Measurements from ENCODE around the gene ANKRD53.

ANKRD53 gene

DNA sequence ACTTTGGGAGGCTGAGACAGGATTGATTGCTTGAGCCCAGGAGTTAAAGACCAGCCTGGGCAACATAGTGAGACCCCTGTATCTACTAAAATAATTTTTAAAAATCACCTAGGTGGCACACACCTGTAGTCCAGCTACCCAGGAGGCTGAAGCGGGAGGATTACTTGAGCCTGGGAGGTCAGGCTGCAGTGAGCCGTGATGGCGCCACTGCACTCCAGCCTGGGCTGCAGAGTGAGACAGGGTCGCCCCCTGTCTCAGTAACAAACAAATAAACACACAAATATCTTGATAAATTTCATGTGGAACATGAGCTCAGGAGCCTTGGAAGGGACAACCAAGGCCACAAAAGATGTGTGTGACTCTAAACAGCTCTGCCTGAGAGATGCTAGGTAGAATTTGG lies 11.7 kb upstream of the ANKRD53 start:
- ChIA-PET POLR2A (interaction anchor here (0.9 kb wide), 1 partner anchor 18 kb away, joined by 3 read pairs; no protein-coding TSS in a partner anchor), CTCF (interaction anchor here (0.7 kb wide), 1 partner anchor 164 kb away, joined by 5 read pairs; no protein-coding TSS in a partner anchor)
- no peak for TF ChIP-seq ARNT (IDR thresholded peaks at IDR 0.05)
- no peak for TF ChIP-seq LEF1 (IDR thresholded peaks at IDR 0.05; ENCODE audit: borderline replicate concordance)
- TF ChIP-seq ZNF384 (IDR thresholded peaks at IDR 0.05): no peak
- no peak for TF ChIP-seq SP1 (IDR thresholded peaks at IDR 0.05)
- no peak for TF ChIP-seq FOXM1 (IDR thresholded peaks at IDR 0.05; ENCODE audit: borderline replicate concordance)
- no peak for TF ChIP-seq HDGF (IDR thresholded peaks at IDR 0.05; ENCODE audit: borderline replicate concordance)
- TF ChIP-seq FOXA1 (IDR thresholded peaks at IDR 0.05): no peak
- no peak for TF ChIP-seq SUZ12 (IDR thresholded peaks at IDR 0.05)
- no peak for TF ChIP-seq ELF4 (IDR thresholded peaks at IDR 0.05)
- TF ChIP-seq L3MBTL2 (conservative IDR thresholded peaks at IDR 0.05): no peak
- no peak for TF ChIP-seq FOXK2 (IDR thresholded peaks at IDR 0.05)
- TF ChIP-seq TARDBP (IDR thresholded peaks at IDR 0.05): no peak
- TF ChIP-seq, protein P1, sequence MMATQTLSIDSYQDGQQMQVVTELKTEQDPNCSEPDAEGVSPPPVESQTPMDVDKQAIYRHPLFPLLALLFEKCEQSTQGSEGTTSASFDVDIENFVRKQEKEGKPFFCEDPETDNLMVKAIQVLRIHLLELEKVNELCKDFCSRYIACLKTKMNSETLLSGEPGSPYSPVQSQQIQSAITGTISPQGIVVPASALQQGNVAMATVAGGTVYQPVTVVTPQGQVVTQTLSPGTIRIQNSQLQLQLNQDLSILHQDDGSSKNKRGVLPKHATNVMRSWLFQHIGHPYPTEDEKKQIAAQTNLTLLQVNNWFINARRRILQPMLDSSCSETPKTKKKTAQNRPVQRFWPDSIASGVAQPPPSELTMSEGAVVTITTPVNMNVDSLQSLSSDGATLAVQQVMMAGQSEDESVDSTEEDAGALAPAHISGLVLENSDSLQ (IDR thresholded peaks at IDR 0.05): no peak
- no peak for TF ChIP-seq BHLHE40 (IDR thresholded peaks at IDR 0.05; ENCODE audit: borderline replicate concordance)
- TF ChIP-seq NFRKB (IDR thresholded peaks at IDR 0.05): no peak
- no peak for TF ChIP-seq CTBP1 (IDR thresholded peaks at IDR 0.05; ENCODE audit: borderline replicate concordance)
- no peak for DNase-seq (ENCODE audit: extremely low spot score)

DNA sequence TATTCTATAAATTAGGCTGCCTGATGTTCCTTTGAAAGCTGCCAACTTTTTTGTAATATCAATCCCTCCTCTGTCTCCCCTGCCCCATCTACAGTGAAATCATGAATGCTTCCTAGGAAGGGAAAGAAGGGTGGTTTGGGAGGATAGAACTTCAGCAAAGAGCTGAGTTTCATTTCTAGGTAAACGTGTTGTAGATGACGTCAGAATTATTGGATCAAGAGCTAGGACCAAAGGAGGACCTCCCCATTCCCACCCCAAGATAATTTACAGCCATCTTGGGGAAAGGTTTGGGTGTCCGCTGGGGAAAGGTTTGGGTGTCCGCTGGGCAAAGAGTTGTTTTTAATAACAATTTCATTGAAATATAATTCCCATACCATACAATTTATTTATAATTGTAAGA lies 11.2 kb upstream of the ANKRD53 start:
- TF ChIP-seq SP1 (IDR thresholded peaks at IDR 0.05) (no peak), FOXM1 (IDR thresholded peaks at IDR 0.05; ENCODE audit: borderline replicate concordance) (no peak), ZNF384 (IDR thresholded peaks at IDR 0.05) (no peak), CTBP1 (IDR thresholded peaks at IDR 0.05; ENCODE audit: borderline replicate concordance) (no peak), FOXK2 (IDR thresholded peaks at IDR 0.05) (no peak), TARDBP (IDR thresholded peaks at IDR 0.05) (no peak), NFRKB (IDR thresholded peaks at IDR 0.05) (no peak), FOXA1 (IDR thresholded peaks at IDR 0.05) (no peak), SUZ12 (IDR thresholded peaks at IDR 0.05) (no peak)
- TF ChIP-seq, protein P1 (IDR thresholded peaks at IDR 0.05): no peak
- no peak for DNase-seq (ENCODE audit: extremely low spot score)
- POLR2A ChIA-PET: interaction anchor here (0.9 kb wide), 1 partner anchor 19 kb away, joined by 3 read pairs; no protein-coding TSS in a partner anchor
- CTCF ChIA-PET: no interaction called here

DNA sequence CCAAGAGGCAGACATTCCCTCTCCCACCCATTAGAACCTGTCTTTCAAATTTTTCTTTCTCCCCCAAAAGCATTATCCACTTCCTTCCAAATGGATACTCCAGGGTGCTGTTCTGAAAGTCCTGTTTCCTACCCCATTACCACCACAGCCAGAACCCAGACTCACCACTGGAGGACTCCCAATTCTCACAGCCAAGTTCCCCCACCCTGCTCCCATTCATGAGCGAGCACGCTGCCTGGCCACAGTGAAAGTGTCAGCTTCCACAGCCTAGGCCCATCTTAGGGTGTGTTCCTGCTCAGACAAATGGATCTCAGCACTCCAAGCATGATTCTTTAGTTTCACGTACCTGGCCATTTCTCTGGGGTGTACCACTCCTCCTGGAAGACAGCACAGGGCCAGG lies 3.8 kb upstream of the ANKRD53 start:
- DNase-seq (ENCODE audit: extremely low spot score): no peak
- POLR2A ChIA-PET: no interaction called here
- TF ChIP-seq L3MBTL2 (conservative IDR thresholded peaks at IDR 0.05) (no peak), FOXK2 (IDR thresholded peaks at IDR 0.05) (no peak)
- CTCF ChIA-PET: no interaction called here

DNA sequence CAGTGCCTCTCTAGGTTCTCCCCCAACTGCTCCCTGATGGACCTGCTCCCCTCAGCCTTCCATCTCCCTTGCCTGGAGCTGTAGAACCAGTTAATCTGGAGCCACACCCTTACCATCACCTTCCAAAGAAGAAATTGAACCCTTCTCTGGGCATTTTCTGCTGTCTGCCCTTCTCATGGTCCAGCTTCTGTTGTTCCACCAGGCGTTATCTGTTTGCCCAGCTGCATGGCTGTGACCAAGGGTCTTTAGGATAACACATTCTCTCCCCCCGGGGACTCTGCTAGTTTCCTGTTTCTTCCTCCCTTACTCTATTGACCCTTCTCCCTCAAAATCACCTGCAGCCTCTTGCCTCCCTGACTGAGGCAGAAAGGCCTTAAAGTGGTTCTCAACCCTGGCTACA lies 3.2 kb upstream of the ANKRD53 start:
- CTCF ChIA-PET: no interaction called here
- DNase-seq (ENCODE audit: extremely low spot score): no peak
- POLR2A ChIA-PET: no interaction called here
- TF ChIP-seq FOXM1 (IDR thresholded peaks at IDR 0.05; ENCODE audit: borderline replicate concordance): no peak
- no peak for TF ChIP-seq ARNT (IDR thresholded peaks at IDR 0.05)
- TF ChIP-seq BHLHE40 (IDR thresholded peaks at IDR 0.05; ENCODE audit: borderline replicate concordance): no peak
- no peak for TF ChIP-seq LEF1 (IDR thresholded peaks at IDR 0.05; ENCODE audit: borderline replicate concordance)
- no peak for TF ChIP-seq ZNF384 (IDR thresholded peaks at IDR 0.05)
- no peak for TF ChIP-seq NFRKB (IDR thresholded peaks at IDR 0.05)
- no peak for TF ChIP-seq FOXA1 (IDR thresholded peaks at IDR 0.05)
- no peak for TF ChIP-seq TARDBP (IDR thresholded peaks at IDR 0.05)
- no peak for TF ChIP-seq HDGF (IDR thresholded peaks at IDR 0.05; ENCODE audit: borderline replicate concordance)
- no peak for TF ChIP-seq FOXK2 (IDR thresholded peaks at IDR 0.05)
- TF ChIP-seq, protein P1 (IDR thresholded peaks at IDR 0.05): no peak
- TF ChIP-seq ELF4 (IDR thresholded peaks at IDR 0.05): no peak
- no peak for TF ChIP-seq SP1 (IDR thresholded peaks at IDR 0.05)
- TF ChIP-seq L3MBTL2 (conservative IDR thresholded peaks at IDR 0.05): no peak
- no peak for TF ChIP-seq CTBP1 (IDR thresholded peaks at IDR 0.05; ENCODE audit: borderline replicate concordance)
- TF ChIP-seq SUZ12 (IDR thresholded peaks at IDR 0.05): no peak

DNA sequence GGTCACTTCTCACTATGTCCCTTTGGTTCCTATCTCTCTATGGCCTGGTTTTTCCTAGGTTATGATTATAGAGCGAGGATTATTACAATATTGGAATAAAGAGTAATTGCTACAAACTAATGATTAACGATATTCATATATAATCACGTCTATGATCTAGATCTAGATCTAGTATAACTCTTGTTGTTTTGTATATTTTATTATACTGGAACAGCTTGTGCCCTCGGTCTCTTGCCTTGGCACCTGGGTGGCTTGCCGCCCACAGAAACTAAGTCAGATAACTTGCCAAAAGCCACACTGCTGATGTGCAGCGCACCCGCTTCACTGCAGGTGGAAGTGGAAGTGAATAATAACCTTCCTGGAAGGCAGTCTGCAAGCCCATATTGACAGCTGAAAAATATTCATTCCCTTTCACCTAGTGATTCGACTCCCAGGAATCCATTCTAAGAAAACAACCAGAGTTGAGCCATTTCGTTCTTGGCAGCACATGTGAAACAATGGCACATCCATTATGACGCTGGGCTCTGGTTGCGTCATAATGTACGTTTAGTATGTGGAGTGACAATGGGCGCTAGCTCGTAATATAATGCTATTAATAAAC lies 725 bp upstream of the ANKRD53 start:
- ChIA-PET CTCF (interaction anchor here (1.7 kb wide), 1 partner anchor 29 kb away, joined by 4 read pairs; no protein-coding TSS in a partner anchor), POLR2A (interaction anchor here (1.5 kb wide), 1 partner anchor 29 kb away, joined by 3 read pairs; no protein-coding TSS in a partner anchor)
- no peak for DNase-seq (ENCODE audit: extremely low spot score)
- TF ChIP-seq ZNF384 (IDR thresholded peaks at IDR 0.05) (no peak), SP1 (IDR thresholded peaks at IDR 0.05) (no peak), ELF4 (IDR thresholded peaks at IDR 0.05) (no peak), NFRKB (IDR thresholded peaks at IDR 0.05) (no peak), FOXK2 (IDR thresholded peaks at IDR 0.05) (no peak), SUZ12 (IDR thresholded peaks at IDR 0.05) (no peak), FOXA1 (IDR thresholded peaks at IDR 0.05) (no peak), FOXM1 (IDR thresholded peaks at IDR 0.05; ENCODE audit: borderline replicate concordance) (no peak), L3MBTL2 (conservative IDR thresholded peaks at IDR 0.05) (no peak), HDGF (IDR thresholded peaks at IDR 0.05; ENCODE audit: borderline replicate concordance) (no peak), CTBP1 (IDR thresholded peaks at IDR 0.05; ENCODE audit: borderline replicate concordance) (no peak), ARNT (IDR thresholded peaks at IDR 0.05) (no peak), LEF1 (IDR thresholded peaks at IDR 0.05; ENCODE audit: borderline replicate concordance) (no peak), TARDBP (IDR thresholded peaks at IDR 0.05) (no peak)
- TF ChIP-seq, protein P1 (IDR thresholded peaks at IDR 0.05): no peak
